ENCODE measurements around the gene IGLON5.

The IGLON5 gene

GRCh38 chr19:51318687-51319648, 7.5 kb downstream of the IGLON5 start:
- DNase-seq, result no peak

DNA sequence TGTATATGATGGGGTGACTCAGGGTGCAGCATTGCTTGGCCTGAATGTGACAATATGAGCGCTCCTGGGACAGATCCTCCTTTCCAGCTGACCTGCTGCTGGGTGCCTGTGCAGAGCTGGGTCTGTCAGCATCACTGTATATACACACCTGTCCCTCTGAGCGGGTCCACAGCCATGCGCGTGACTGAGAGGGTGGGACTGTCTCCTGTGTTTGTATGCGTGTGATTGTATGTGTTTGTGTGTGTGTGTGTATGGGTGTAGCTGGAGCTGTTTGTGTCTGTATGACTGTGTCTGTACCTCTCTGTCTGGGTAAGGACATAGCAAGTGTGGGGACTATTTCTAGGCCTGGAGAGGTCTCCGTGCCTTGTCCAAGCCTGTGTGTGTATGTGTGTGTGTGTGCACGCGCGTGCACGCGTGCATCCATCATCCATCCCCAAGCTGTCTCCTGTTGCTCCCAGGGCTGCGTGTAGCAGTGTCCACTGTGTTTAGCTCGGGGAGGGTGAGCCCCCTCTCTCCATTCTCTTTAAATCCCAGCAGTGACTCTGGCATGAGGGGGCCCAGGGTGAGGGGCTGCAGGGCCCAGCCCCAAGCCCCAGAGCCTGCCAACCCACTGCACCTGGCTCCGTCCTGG, 8.3 kb downstream of the IGLON5 start:
- no peak for DNase-seq

DNA sequence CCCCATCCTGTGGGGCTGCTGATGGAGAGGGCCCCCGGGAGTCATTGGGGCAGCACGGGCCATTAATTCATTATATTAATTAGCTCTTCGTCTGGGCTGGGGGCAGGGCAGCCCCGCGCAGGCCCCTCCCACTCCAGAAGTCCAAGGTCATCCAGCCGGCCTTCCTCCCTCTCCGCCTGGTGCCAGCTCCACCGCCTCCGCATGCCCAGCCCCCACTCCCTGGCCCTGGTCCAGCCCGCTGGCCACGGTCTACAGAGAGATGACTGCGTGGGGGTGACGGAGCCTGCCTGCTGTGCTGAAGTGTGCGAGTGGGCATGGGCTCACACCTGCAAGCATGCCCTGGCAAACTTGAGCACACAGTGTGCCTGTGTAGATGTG, 8.8 kb downstream of the IGLON5 start:
- no peak for DNase-seq

- no peak for DNase-seq
These were observed 10.4 kb downstream of the IGLON5 start for GRCh38 chr19:51321799-51322198.

DNA sequence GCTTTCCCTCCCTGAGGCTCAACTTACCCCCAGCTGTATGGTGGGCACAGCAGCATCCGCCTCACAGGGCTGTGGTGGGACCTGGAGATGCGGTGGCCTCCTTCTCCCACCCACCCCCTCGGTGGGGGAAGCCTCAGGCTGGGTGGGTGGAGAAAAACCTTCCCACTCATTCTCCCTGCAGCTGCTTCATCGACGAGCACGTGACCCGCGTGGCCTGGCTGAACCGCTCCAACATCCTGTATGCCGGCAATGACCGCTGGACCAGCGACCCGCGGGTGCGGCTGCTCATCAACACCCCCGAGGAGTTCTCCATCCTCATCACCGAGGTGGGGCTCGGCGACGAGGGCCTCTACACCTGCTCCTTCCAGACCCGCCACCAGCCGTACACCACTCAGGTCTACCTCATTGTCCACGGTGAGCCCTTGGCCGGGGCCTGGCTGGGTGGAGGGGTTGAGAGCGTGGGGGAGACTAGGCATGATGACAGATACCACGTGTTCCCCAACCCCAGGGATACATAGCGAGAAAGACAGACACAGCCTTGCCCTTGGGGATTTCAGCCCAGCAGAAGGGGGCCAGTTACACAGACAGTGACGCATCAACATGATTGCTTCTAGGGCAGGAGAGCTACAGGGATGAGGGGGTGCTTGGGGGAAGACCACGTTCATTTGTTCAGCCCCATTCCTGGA, 12.2 kb downstream of the IGLON5 start:
- no peak for DNase-seq

DNA sequence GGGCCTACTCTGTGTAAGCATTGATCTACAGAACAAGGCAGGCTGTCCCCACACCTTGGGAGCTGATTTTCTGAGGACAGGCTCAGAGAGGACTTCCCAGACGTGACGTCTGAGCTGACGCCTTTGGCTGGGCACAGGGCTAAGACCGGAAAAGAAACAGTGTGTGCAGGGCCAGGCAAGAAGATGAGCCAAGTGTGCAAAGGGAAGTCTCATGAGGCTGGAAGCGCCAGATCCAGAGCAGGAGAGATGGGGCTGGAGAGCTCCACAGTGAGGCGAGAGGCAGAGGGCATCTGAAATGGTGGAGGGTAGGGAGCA, 12.7 kb downstream of the IGLON5 start:
- DNase-seq, result no peak

GRCh38 chr19:51325161-51325976, 13.9 kb downstream of the IGLON5 start:
- DNase-seq, result peak; percentile 30 to 51 (median 50)

- DNase-seq, result peak in 1 of 3 donors; percentile 31
These were observed 15.0 kb downstream of the IGLON5 start for GRCh38 chr19:51326216-51327065.

DNA sequence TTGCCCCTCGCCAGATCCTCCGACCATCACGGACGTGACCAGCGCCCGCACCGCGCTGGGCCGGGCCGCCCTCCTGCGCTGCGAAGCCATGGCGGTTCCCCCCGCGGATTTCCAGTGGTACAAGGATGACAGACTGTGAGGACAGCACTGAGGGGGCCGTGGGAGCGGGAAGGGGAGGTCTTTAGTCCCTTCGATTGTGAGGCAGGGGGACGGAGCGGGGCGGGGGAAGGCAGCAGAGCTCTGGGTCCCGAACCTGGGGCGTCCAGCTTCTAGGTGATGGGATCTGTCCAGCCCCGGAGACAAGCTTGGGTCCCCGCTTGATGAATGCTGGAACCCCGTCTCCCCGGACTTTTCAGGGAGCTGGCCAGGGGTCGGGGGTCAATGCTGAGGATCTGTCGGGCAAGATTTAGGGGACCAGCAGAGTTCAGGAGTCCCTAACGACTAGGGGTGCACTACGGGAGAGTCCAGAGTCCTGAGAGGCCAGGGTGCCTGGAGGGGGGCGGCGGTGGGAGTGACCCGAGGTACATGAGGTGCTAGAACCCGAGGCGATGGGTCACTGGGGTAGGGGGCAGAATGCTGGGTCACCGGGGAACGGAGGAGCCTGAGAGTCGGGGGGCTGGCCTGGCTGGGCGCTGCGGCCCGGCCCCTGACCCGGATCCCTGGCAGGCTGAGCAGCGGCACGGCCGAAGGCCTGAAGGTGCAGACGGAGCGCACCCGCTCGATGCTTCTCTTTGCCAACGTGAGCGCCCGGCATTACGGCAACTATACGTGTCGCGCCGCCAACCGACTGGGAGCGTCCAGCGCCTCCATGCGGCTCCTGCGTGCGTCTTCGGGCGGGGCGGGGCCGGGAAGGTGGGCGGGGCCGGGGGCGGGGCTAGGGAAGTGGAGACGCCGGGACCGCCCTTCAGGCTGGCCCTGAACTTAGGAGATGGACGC, 15.9 kb downstream of the IGLON5 start:
- peak; percentile 79 to 93 (median 83) for DNase-seq

- DNase-seq, result no peak
These were observed 18.0 kb downstream of the IGLON5 start for GRCh38 chr19:51329411-51329810.

DNA sequence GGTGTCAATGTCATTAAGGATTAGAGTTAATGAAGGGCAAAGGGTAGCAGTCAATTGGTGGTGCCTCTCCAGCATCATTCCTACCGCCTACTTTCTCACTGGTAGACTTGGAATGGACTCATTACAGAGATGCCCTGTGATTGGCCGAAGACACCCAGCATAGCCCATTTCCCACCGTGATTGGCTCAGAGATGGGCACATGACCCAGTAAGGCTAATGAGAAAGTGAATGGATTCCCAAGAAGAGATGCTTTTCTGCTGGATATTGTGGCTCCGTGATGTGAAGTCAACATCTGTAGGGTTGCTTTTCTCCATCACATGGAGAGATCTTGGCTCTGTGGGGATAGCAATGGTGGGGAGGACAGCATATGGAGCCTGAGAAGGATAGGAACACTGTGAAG, 18.9 kb downstream of the IGLON5 start:
- DNase-seq, result no peak

DNA sequence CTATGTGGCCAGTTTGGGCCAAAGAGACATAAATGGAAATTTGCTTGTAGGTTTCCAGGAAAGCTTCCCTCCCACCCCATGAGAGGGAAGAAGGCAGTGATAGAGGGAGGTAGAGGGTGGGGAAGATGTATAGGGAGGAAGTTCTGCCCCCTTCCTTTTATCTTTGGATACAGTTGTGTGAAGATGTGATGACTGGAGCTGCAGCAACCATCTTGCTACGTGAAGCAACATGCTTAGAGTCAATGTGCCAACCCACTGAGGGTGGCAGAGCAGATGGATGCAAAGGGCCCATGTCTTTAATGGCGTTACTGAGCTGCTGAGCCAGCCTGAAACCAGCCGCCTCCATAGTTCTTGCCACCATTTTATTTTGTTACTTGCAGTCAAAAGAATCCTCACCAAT, 19.7 kb downstream of the IGLON5 start:
- no peak for DNase-seq

DNA sequence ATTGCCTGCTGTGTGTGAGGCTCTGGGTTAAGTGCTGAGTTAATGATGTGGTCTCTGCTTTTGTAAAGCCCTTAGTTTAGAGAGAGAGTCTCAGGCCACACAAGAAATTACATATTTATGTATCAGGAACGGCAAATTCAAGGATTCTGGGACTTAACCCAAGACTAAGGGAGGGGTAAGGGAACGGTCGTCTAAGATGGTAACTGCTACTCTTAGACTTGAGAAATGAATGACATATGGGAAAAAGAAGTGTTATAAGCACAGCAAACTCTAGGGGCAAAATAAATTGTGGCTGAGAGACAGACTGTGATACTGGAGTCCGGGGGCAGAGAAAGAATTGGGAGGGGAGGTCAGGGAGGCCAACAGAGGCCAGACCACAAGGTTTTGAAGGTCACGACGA, 20.3 kb downstream of the IGLON5 start:
- DNase-seq, result no peak

- DNase-seq, result peak in 1 of 3 donors; percentile 25
These were observed 22.5 kb downstream of the IGLON5 start for GRCh38 chr19:51333836-51334460.

DNA sequence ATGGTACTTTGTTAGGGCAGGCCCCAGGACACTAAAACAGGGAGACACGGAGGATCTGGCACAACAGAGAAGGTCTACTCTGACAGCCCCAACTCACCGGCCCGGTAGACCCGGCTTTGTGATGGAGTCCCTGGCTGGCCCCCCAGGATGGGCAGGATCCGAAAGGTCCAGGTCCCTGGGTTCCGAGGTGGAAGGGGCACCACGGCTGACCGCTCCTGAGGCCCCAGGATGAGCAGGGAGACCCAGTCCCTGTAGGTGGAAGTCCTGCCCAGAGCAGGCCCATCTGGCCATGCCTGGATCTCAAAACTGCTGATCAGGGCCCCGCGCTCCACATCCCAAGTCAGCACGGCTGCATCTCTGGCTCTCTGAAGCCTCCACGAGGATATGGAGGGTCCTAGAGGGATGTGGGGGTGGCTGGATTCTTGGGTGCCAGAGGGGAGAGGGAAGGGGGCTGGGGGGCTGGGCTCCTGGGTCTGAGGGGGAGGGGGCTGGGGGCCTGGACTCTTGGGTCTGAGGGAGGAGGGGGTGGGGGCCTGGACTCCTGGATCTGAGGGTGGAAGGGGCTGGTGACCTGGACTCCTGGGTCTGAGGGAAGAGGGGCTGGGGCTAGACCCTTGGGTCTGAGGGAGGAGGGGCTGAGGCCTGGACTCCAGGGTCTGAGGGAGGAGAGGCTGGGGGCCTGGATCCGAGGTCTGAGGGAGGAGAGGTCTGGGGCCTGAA, 25.9 kb downstream of the IGLON5 start:
- DNase-seq, result no peak

DNA sequence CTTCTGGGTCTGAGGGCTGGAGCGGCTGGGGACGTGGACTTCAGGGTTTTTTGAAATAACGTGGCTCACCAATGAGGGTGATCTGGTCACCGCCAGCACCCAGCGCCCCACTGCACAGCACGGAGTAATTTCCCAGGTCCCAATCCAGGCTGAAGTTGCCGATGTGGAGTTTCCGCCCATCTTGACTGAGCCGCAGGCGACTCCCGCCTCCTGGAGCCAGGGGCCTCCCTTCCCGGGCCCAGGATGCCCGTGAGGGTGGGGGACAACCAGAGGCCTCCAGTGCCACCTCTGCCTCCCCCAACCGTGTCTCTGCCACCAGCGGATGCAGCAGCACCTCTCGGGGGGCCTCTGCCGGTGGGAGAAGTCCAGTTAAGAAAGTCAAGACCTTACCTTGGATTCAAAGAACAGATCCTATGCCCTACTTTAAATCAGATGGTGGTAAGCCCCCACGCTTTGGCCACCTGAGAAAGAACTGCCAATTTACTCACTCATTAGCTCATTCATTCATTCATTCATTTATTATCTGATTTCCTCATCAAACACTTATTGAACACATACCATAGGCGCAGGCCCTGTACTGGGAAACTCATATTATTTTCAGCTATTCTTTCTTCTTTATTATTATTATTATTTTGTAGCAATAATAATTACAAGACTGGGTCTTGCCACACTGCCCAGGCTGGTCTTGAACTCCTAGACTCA, 26.6 kb downstream of the IGLON5 start:
- no peak for DNase-seq

DNA sequence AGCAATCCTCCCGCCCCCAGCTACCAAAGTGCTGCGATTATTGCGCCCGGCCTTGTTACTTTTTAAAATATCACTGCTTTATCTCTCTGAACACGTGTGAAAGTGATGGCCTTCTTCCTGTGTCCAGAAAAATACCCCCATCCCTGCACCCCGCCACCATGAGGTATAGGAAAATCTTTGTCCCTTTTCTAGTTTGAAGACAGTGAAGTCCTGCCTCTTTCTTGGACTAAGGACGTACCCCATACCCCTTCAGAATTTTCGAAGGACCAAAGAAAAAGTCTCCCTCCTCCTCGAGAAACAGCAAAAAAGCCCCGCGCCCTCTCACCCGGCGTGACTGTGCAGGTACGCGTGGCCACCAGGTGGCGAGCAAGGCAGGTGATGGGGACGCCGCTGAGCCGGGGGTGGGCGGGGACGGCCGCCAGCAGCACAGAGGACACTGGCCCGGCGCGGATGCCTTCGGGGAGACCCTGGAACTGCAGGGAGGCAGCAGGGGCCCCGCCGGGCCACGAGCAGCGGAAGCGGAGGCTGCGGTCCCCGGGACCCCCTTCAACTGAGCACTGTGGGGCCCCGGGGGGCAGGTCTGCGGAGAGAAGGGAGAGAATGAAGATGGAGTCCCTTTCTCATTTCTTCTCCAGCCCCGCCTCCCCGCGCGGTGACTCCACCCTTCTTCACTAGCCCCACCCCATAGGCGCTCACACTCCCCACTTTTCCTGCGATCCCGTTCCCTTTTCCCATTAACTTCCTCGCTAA, 27.3 kb downstream of the IGLON5 start:
- peak; percentile 76 to 93 (median 81) for DNase-seq

DNA sequence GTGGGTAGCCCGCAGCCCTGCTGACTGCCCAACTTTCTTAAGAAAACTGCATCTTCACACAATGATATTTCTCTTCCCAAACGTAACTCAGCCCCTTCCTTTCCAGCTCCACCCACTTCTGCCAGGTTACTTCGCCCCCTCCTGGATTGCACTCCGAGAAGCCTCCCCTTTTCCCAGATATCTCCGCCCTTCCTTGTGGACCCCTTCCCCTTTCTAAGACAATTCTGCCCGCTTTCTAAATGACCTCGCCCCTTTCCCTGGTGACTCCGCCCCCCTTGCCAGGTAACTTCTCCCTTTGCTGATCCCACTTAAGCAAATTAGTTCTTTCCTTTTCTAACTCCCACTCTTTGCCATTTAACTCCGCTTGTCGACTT, 27.9 kb downstream of the IGLON5 start:
- peak in 1 of 3 donors; percentile 18 for DNase-seq
